Psoas muscle (tissue), 8 donors: ENCODE data around the gene ZRANB3. TPM values are rescaled to one million over a fixed set of nuclear protein-coding genes. Genes with fewer than 3 reads are reported as not detected.

Experiments used
- ATAC-seq, 4 donors: fragments of 200-7000 bp; cut with Tn5 transposase; one replicate each; pipeline ENCODE4 v1.9.1; 2020; ENCODE audit warnings: moderate library complexity in 3 of 4, mild to moderate bottlenecking in 2 of 4
- DNase-seq, 2 donors: peaks; one replicate each; pipeline ENCODE4 v3.0.0-alpha.2; 2020
- H3K27ac ChIP-seq: fragments of 200-600 bp; one replicate; pipeline ENCODE4 v1.8.0; 2022
- H3K27me3 ChIP-seq, 3 donors: fragments of 200-600 bp in 1 of 3; one replicate each; pipeline versions ENCODE4 v1.6.1 to v1.8.0; 2013 to 2022; ENCODE audit warnings: low read length in 2 of 3, mild to moderate bottlenecking in 2 of 3, moderate library complexity in 1 of 3; ENCODE audit not compliant: insufficient read depth in 3 of 3
- H3K36me3 ChIP-seq, 2 donors: fragments of 200-600 bp in 1 of 2; one replicate each; pipeline versions ENCODE4 v1.6.1 to v1.8.0; 2013 to 2022; ENCODE audit warnings: low read depth in 1 of 2, mild to moderate bottlenecking in 1 of 2, moderate library complexity in 1 of 2; ENCODE audit not compliant: insufficient read depth in 1 of 2
- H3K4me1 ChIP-seq: fragments of 200-600 bp; one replicate; pipeline ENCODE4 v1.8.0; 2022
- H3K4me3 ChIP-seq: fragments of 200-600 bp; one replicate; pipeline ENCODE4 v1.8.0; 2022; ENCODE audit warnings: mild to moderate bottlenecking
- H3K9me3 ChIP-seq: fragments of 200-600 bp; one replicate; pipeline ENCODE4 v1.8.0; 2022
- CTCF ChIP-seq: fragments of 200-600 bp; IDR thresholded peaks from one replicate; pipeline ENCODE4 v1.8.0; 2022; ENCODE audit warnings: antibody characterized with exemption
- WGBS, 3 donors: extraction: QIAGEN DNeasy Blood & Tissue Kit; methylation state at CpG; one replicate each; pipeline versions ENCODE4 v1.1.6 to v1.1.7; 2013; 5-methylcytosine and 5-hydroxymethylcytosine counted together
- intact Hi-C, 2 donors: fragments of 100-400 bp; cut with DNase I; formaldehyde crosslinking; loops; one replicate each; pipeline versions ENCODE4 v1.11.0 to v1.14.2; 2022
- polyA plus RNA-seq, 3 donors: library from polyadenylated mRNA; stranded (reverse); fragments of 200-250 nt; gene quantifications; one replicate each; pipeline ENCODE4 v1.2.3, GENCODE V29; 2013
- total RNA-seq, 4 donors: library from RNA; stranded (reverse); fragmentation: NEBNext Ultra II Directional in 2 of 4; extraction: Animal tissue kit (Norgen Biotek cat#: 25700) in 2 of 4; gene quantifications; one replicate each; pipeline versions ENCODE4 v1.2.1 to v1.2.4, GENCODE V29; 2021 to 2023
- donor health status: healthy with polysubstance abuse.
- donor health status: DM: no; HTN: no; CAD: no; lungs with moderate emphysema.
- donor health status: Bipolar disorder and iron deficiency.
- donor health status: healthy.
- donor health status: DM: yes; HTN: yes; CAD: no.
- donor health status: DM: no; HTN: no; CAD: no.
- donor health status: DM: no; HTN: no; CAD: no.
- donor health status: DM: yes; HTN: yes; CAD: no.

Gene ZRANB3
- total and polyA plus RNA-seq, 7 donors = 1.3 to 6.4 (median 4.0) TPM

DNA sequence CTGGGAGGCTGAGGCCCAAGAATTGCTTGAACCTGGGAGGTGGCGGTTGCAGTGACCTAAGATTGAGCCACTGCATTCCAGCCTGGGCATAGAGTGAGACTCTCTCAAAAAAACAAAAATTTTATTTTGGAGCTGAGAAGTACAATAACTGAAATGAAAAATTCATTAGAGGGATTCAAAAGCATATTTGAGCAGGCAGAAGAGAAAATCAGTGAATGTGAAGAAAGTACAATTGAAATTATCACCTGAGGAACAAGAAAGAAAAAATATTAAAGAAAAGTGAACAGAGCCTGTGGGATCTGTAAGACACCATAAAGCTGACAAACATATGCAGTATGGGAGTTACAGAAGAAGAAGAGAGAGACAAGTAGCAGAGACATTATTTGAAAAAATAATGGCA is 341.9 kb downstream of the ZRANB3 start:
- intact Hi-C loops = no loop called here
- H3K27ac ChIP-seq = no peak overlapping the region
- peaks cover 13% of the 10 kb centered on the region for H3K9me3 ChIP-seq
- no peaks in the 10 kb centered on the region for H3K36me3 ChIP-seq
- no peaks in the 10 kb centered on the region for H3K4me1 ChIP-seq
- no peak for ATAC-seq
- H3K4me3 ChIP-seq = no peak overlapping the region
- no peaks in the 10 kb centered on the region for H3K27me3 ChIP-seq
- DNase-seq = no peak
- no peak for TF ChIP-seq CTCF
- 95 to 100% (median 98%) methylated on average over 1 of the region's 1 CpG for WGBS, 3 donors

- Histone ChIP-seq H3K27me3 (no peaks in the 10 kb centered on the region), H3K27ac (no peak overlapping the region), H3K36me3 (no peaks in the 10 kb centered on the region), H3K4me1 (no peaks in the 10 kb centered on the region), H3K9me3 (peaks cover 7% of the 10 kb centered on the region), H3K4me3 (no peak overlapping the region)
- ATAC-seq (no peak), DNase-seq (no peak)
- no peak for TF ChIP-seq CTCF
- intact Hi-C loops = no loop called here
- 59 to 61% (median 61%) methylated on average over 3 of the region's 3 CpGs for WGBS, 3 donors
Measured at GRCh38 chr2:135187270-135187669, 343.7 kb downstream of the ZRANB3 start.

- TF ChIP-seq CTCF = no peak
- Histone ChIP-seq H3K36me3 (no peaks in the 10 kb centered on the region), H3K4me3 (no peak overlapping the region), H3K27ac (no peak overlapping the region), H3K27me3 (no peaks in the 10 kb centered on the region), H3K9me3 (peaks cover 7% of the 10 kb centered on the region), H3K4me1 (no peaks in the 10 kb centered on the region)
- DNase-seq (no peak), ATAC-seq (no peak)
- intact Hi-C loops = no loop called here
- WGBS, 3 donors = 84 to 89% (median 88%) methylated on average over 5 of the region's 5 CpGs
Measured at GRCh38 chr2:135186054-135186453, 345.0 kb downstream of the ZRANB3 start.

DNA sequence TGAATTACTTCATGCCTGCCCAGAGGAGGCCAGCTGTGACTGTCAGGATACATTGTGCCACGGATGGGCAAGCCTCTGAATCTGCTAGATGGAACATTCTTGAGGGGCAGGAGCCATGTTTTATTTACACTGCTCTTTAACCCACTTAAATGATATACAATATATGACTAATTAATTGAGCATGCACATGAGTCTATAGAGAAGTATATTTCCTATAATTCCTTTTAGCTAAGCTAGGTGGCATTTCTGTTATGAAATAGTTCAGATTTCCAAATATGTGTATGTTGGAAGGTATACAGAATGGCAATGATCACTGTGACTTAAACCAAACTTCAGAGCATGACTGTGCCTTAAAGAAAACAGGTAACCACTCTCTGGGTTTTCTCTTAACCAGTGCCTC is 347.2 kb downstream of the ZRANB3 start:
- H3K4me3 ChIP-seq = no peak overlapping the region
- no peaks in the 10 kb centered on the region for H3K4me1 ChIP-seq
- intact Hi-C loops = no loop called here
- H3K36me3 ChIP-seq = no peaks in the 10 kb centered on the region
- H3K27ac ChIP-seq = no peak overlapping the region
- no peak for TF ChIP-seq CTCF
- H3K27me3 ChIP-seq = no peaks in the 10 kb centered on the region
- 43 to 75% (median 48%) methylated on average over 1 of the region's 1 CpG for WGBS, 3 donors
- no peaks in the 10 kb centered on the region for H3K9me3 ChIP-seq
- DNase-seq (no peak), ATAC-seq (no peak)

GRCh38 chr2:135182601-135183000 is 348.4 kb downstream of the ZRANB3 start:
- Histone ChIP-seq H3K27ac (no peak overlapping the region), H3K27me3 (no peaks in the 10 kb centered on the region), H3K4me3 (no peak overlapping the region), H3K36me3 (peaks cover 0 to under 1% of the 10 kb centered on the region in 2 donors), H3K9me3 (no peaks in the 10 kb centered on the region), H3K4me1 (no peaks in the 10 kb centered on the region)
- no peak for TF ChIP-seq CTCF
- intact Hi-C loops = no loop called here
- DNase-seq (no peak), ATAC-seq (no peak)
- 56 to 68% (median 62%) methylated on average over 3 of the region's 3 CpGs for WGBS, 3 donors
